GM23338 (cell line): ENCODE measurements around the gene ZNF775. TPM values are rescaled to one million over a fixed set of nuclear protein-coding genes. Genes with fewer than 3 reads are reported as not detected.
A peak's percentile ranks its signal among the peaks of the same experiment; 100 is the strongest.

Source experiments
- ATAC-seq: fragments of 200-7000 bp; cut with Tn5 transposase; 3 replicates; pipeline ENCODE4 v1.9.1; 2020
- DNase-seq: peaks from one replicate; pipeline ENCODE4 v3.0.0-alpha.2; 2015; ENCODE audit warnings: low spot score
- H2AFZ ChIP-seq: fragments of 200-600 bp; sonication (generic); 2 replicates; pipeline ENCODE4 v1.8.0; 2016; ENCODE audit warnings: antibody characterized with exemption, mild to moderate bottlenecking, moderate library complexity
- H3F3A ChIP-seq: fragments of 200-600 bp; sonication (generic); replicated peaks from 2 replicates; pipeline ENCODE4 v1.8.0; 2017; ENCODE audit warnings: antibody characterized with exemption, mixed run types, low read depth
- H3K27ac ChIP-seq: fragments of 200-600 bp; sonication (generic); 2 replicates; pipeline ENCODE4 v1.6.1; 2016; ENCODE audit warnings: low read depth
- H3K27me3 ChIP-seq: fragments of 200-600 bp; sonication (generic); 2 replicates; pipeline ENCODE4 v1.8.0; 2016; ENCODE audit warnings: mild to moderate bottlenecking, mixed run types, moderate library complexity; ENCODE audit not compliant: insufficient read depth
- H3K36me3 ChIP-seq: fragments of 200-600 bp; sonication (generic); 2 replicates; pipeline ENCODE4 v1.8.0; 2016; ENCODE audit warnings: mild to moderate bottlenecking; ENCODE audit not compliant: insufficient read depth
- H3K4me1 ChIP-seq: fragments of 200-600 bp; sonication (generic); 2 replicates; pipeline ENCODE4 v1.8.0; 2016; ENCODE audit warnings: mild to moderate bottlenecking, moderate library complexity; ENCODE audit not compliant: insufficient read depth
- H3K4me2 ChIP-seq: fragments of 200-600 bp; sonication (generic); 2 replicates; pipeline ENCODE4 v1.7.1; 2017; ENCODE audit warnings: mixed run types
- H3K4me3 ChIP-seq: fragments of 200-600 bp; sonication (generic); 2 replicates; pipeline ENCODE4 v1.6.1; 2016; ENCODE audit warnings: mixed run types
- H3K79me2 ChIP-seq: fragments of 200-600 bp; sonication (generic); replicated peaks from 2 replicates; pipeline ENCODE4 v1.8.0; 2017; ENCODE audit warnings: mild to moderate bottlenecking; ENCODE audit not compliant: insufficient read depth
- H3K9me2 ChIP-seq: fragments of 200-600 bp; sonication (generic); 2 replicates; pipeline ENCODE4 v1.8.0; 2017; ENCODE audit not compliant: insufficient read depth
- H4K20me1 ChIP-seq: fragments of 200-600 bp; sonication (generic); replicated peaks from 2 replicates; pipeline ENCODE4 v1.8.0; 2017; ENCODE audit warnings: mild to moderate bottlenecking; ENCODE audit not compliant: insufficient read depth
- H3K27ac Mint-ChIP-seq: 2 replicates; pipeline ENCODE4 v1.8.0; 2020; ENCODE audit warnings: inconsistent platforms, mild to moderate bottlenecking, moderate library complexity, mixed read lengths
- H3K27me3 Mint-ChIP-seq: 3 replicates; pipeline ENCODE4 v1.8.0; 2022; ENCODE audit warnings: low read depth, mild to moderate bottlenecking, moderate library complexity, mixed read lengths, inconsistent platforms; ENCODE audit not compliant: insufficient read depth, poor library complexity
- H3K36me3 Mint-ChIP-seq: 3 replicates; pipeline ENCODE4 v1.8.0; 2021; ENCODE audit warnings: low read depth, mild to moderate bottlenecking, inconsistent platforms, moderate library complexity, mixed read lengths
- H3K4me1 Mint-ChIP-seq: 3 replicates; pipeline ENCODE4 v1.8.0; 2020; ENCODE audit warnings: mild to moderate bottlenecking, inconsistent platforms, mixed read lengths
- H3K4me3 Mint-ChIP-seq: 3 replicates; pipeline ENCODE4 v1.8.0; 2021; ENCODE audit warnings: moderate library complexity, mild to moderate bottlenecking, inconsistent platforms, mixed read lengths
- H3K9me3 Mint-ChIP-seq: 3 replicates; pipeline ENCODE4 v1.8.0; 2020; ENCODE audit warnings: moderate library complexity, mild to moderate bottlenecking, inconsistent platforms, mixed read lengths
- CREB1 ChIP-seq: fragments of 250-450 bp; sonication (Bioruptor Pico); IDR thresholded peaks from 2 replicates; pipeline ENCODE4 v1.5.0; 2020; ENCODE audit warnings: low read depth, mild to moderate bottlenecking, moderate library complexity
- EZH2 ChIP-seq: fragments of 200-600 bp; sonication (generic); IDR thresholded peaks from one replicate; pipeline ENCODE4 v1.8.0; 2017; ENCODE audit warnings: antibody characterized with exemption, mild to moderate bottlenecking, low read depth; ENCODE audit not compliant: unreplicated experiment
- EZH2phosphoT487 ChIP-seq: fragments of 200-600 bp; sonication (generic); IDR thresholded peaks from one replicate; pipeline ENCODE4 v1.8.1; 2018; ENCODE audit warnings: antibody characterized with exemption; ENCODE audit not compliant: unreplicated experiment
- JUNB ChIP-seq: IDR thresholded peaks from one replicate; pipeline ENCODE4 v1.6.1; 2016; ENCODE audit warnings: antibody characterized with exemption; ENCODE audit not compliant: unreplicated experiment
- NANOG ChIP-seq: IDR thresholded peaks from 2 replicates; pipeline ENCODE4 v1.6.1; 2016; ENCODE audit warnings: antibody characterized with exemption, borderline replicate concordance
- POLR2AphosphoS5 ChIP-seq: IDR thresholded peaks from 2 replicates; pipeline ENCODE4 v1.6.1; 2016; ENCODE audit warnings: antibody characterized with exemption, low read depth
- STAT1 ChIP-seq: IDR thresholded peaks from one replicate; pipeline ENCODE4 v1.6.1; 2016; ENCODE audit warnings: antibody characterized with exemption; ENCODE audit not compliant: unreplicated experiment
- ZNF114 ChIP-seq: fragments of 250-450 bp; sonication (Bioruptor Pico); IDR thresholded peaks from 2 replicates; pipeline ENCODE4 v1.5.0; 2020; ENCODE audit warnings: mild to moderate bottlenecking, moderate library complexity
- ZNF331 ChIP-seq: fragments of 250-450 bp; sonication (Bioruptor Pico); IDR thresholded peaks from 2 replicates; pipeline ENCODE4 v1.5.0; 2020; ENCODE audit warnings: low read depth, mild to moderate bottlenecking, moderate library complexity
- polyA plus RNA-seq: library from polyadenylated mRNA; unstranded; fragments of >200 nt; fragmentation: Nextera tagmentation; extraction: Ambion mirVana; gene quantifications from 2 replicates; pipeline ENCODE4 v1.2.1, GENCODE V29; 2016
- total RNA-seq: library from RNA; depleted of rRNA; stranded (reverse); fragments of >200 nt; shearing (Covaris generic); gene quantifications from 2 replicates; pipeline ENCODE4 v1.2.3, GENCODE V29; 2014
- TF ChIP-seq, protein P1 (sequence below): IDR thresholded peaks from 2 replicates; pipeline ENCODE4 v1.6.1; 2016; ENCODE audit warnings: antibody characterized with exemption
- TF ChIP-seq, protein P2 (sequence below): IDR thresholded peaks from one replicate; pipeline ENCODE4 v1.6.1; 2018; ENCODE audit warnings: antibody characterized with exemption; ENCODE audit not compliant: unreplicated experiment
- TF ChIP-seq, protein P3 (sequence below), 2 experiments: fragments of 200-600 bp in 1 of 2; sonication (generic) in 1 of 2; conservative IDR thresholded peaks; 2 replicates each; pipeline versions ENCODE4 v1.5.1 to v1.6.1; 2016 to 2017; ENCODE audit warnings: antibody characterized with exemption in 2 of 2, low read depth in 2 of 2, mild to moderate bottlenecking in 2 of 2, moderate library complexity in 1 of 2

The ZNF775 gene
- total and polyA plus RNA-seq, 2 experiments from 2014 or later, result 4.5 to 38.2 TPM

DNA sequence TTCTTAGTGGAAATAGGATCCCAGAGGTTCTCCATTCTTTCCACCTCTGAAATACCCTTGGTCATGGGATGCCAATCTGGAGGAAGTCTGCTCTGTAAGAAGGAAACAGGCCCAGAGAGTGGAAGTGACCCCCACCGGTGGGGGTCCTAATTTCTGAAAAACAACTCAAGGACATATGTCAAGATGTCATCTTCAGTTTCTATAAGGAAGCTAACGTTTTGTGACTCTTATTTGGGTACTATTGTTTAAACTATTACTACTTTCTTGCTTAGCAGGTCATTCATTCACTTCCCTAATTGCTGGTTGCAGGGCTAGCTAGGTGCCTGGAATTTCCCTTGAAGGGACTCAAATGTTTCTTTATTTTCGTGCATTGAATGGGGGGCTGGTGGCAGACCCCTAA, 1.9 kb upstream of the ZNF775 start:
- no peak for TF ChIP-seq EZH2phosphoT487
- TF ChIP-seq, protein P1, sequence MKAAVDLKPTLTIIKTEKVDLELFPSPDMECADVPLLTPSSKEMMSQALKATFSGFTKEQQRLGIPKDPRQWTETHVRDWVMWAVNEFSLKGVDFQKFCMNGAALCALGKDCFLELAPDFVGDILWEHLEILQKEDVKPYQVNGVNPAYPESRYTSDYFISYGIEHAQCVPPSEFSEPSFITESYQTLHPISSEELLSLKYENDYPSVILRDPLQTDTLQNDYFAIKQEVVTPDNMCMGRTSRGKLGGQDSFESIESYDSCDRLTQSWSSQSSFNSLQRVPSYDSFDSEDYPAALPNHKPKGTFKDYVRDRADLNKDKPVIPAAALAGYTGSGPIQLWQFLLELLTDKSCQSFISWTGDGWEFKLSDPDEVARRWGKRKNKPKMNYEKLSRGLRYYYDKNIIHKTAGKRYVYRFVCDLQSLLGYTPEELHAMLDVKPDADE, result no peak
- Histone ChIP-seq H3K4me1 (peaks cover 54% of the 10 kb centered on the region), H3K27ac (peak overlapping the region; percentile 97; the same call in 1 of the 2 replicates), H3K79me2 (peaks cover 41% of the 10 kb centered on the region), H3K9me2 (no peaks in the 10 kb centered on the region), H3K4me3 (no peak overlapping the region), H3K4me2 (peak overlapping the region; percentile 98), H2AFZ (no peak overlapping the region), H3F3A (peaks cover 44% of the 10 kb centered on the region), H3K36me3 (no peaks in the 10 kb centered on the region), H3K27me3 (no peaks in the 10 kb centered on the region), H4K20me1 (no peaks in the 10 kb centered on the region; the same call in none of the 2 replicates)
- DNase-seq (no peak), ATAC-seq (no peak)
- Mint-ChIP-seq H3K4me3 (no peak overlapping the region), H3K9me3 (no peaks in the 10 kb centered on the region), H3K4me1 (peaks cover 78% of the 10 kb centered on the region), H3K27me3 (peaks cover 24% of the 10 kb centered on the region), H3K27ac (peak overlapping the region; percentile 94; the same call in 1 of the 2 replicates), H3K36me3 (peaks cover 35% of the 10 kb centered on the region)

DNA sequence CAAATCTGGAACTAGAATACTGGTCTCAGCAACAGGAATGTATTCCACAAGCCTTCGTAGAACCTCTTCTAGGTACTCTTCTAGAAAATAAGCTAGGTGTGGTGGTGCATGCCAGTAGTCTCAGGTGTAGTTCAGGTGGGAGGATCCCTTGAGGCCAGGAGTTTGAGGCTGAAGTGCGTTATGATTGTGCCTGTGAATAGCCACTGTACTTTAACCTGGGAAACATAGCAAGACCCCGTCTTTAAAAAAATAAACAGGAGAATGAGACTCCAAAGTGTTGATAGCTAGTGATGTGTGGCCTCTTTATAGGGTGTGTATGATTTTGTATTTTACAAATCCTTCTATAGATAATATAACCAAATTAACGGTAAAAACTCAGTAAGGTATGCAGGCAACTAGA, 1.5 kb upstream of the ZNF775 start:
- H3K27ac Mint-ChIP-seq, result peak overlapping the region; percentile 94; the same call in 1 of the 2 replicates
- H4K20me1 ChIP-seq, result no peaks in the 10 kb centered on the region; the same call in none of the 2 replicates
- DNase-seq (no peak), ATAC-seq (no peak)
- H3K36me3 ChIP-seq, result no peaks in the 10 kb centered on the region
- H3K4me3 Mint-ChIP-seq, result peak overlapping the region; percentile 72
- H3K4me1 ChIP-seq, result peaks cover 58% of the 10 kb centered on the region
- no peaks in the 10 kb centered on the region for H3K9me3 Mint-ChIP-seq
- peaks cover 32% of the 10 kb centered on the region for H3K36me3 Mint-ChIP-seq
- peaks cover 44% of the 10 kb centered on the region for H3F3A ChIP-seq
- H3K27me3 Mint-ChIP-seq, result peaks cover 25% of the 10 kb centered on the region
- no peak overlapping the region for H2AFZ ChIP-seq
- no peaks in the 10 kb centered on the region for H3K27me3 ChIP-seq
- H3K4me2 ChIP-seq, result peak overlapping the region; percentile 98
- H3K4me3 ChIP-seq, result 0 out of 2 replicates have a peak overlapping the region, but pooled peaks have one; percentile 98
- no peaks in the 10 kb centered on the region for H3K9me2 ChIP-seq
- peak overlapping the region; percentile 97; the same call in 1 of the 2 replicates for H3K27ac ChIP-seq
- peaks cover 80% of the 10 kb centered on the region for H3K4me1 Mint-ChIP-seq
- H3K79me2 ChIP-seq, result peaks cover 45% of the 10 kb centered on the region
- TF ChIP-seq, protein P2, sequence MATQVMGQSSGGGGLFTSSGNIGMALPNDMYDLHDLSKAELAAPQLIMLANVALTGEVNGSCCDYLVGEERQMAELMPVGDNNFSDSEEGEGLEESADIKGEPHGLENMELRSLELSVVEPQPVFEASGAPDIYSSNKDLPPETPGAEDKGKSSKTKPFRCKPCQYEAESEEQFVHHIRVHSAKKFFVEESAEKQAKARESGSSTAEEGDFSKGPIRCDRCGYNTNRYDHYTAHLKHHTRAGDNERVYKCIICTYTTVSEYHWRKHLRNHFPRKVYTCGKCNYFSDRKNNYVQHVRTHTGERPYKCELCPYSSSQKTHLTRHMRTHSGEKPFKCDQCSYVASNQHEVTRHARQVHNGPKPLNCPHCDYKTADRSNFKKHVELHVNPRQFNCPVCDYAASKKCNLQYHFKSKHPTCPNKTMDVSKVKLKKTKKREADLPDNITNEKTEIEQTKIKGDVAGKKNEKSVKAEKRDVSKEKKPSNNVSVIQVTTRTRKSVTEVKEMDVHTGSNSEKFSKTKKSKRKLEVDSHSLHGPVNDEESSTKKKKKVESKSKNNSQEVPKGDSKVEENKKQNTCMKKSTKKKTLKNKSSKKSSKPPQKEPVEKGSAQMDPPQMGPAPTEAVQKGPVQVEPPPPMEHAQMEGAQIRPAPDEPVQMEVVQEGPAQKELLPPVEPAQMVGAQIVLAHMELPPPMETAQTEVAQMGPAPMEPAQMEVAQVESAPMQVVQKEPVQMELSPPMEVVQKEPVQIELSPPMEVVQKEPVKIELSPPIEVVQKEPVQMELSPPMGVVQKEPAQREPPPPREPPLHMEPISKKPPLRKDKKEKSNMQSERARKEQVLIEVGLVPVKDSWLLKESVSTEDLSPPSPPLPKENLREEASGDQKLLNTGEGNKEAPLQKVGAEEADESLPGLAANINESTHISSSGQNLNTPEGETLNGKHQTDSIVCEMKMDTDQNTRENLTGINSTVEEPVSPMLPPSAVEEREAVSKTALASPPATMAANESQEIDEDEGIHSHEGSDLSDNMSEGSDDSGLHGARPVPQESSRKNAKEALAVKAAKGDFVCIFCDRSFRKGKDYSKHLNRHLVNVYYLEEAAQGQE, result no peak
- no peak for TF ChIP-seq EZH2
- TF ChIP-seq STAT1, result no peak
- no peak for TF ChIP-seq JUNB
- TF ChIP-seq ZNF114, result no peak
- TF ChIP-seq EZH2phosphoT487, result no peak
- no peak for TF ChIP-seq POLR2AphosphoS5
- no peak for TF ChIP-seq CREB1 (CRISPR knock-in tag)
- TF ChIP-seq, protein P3, sequence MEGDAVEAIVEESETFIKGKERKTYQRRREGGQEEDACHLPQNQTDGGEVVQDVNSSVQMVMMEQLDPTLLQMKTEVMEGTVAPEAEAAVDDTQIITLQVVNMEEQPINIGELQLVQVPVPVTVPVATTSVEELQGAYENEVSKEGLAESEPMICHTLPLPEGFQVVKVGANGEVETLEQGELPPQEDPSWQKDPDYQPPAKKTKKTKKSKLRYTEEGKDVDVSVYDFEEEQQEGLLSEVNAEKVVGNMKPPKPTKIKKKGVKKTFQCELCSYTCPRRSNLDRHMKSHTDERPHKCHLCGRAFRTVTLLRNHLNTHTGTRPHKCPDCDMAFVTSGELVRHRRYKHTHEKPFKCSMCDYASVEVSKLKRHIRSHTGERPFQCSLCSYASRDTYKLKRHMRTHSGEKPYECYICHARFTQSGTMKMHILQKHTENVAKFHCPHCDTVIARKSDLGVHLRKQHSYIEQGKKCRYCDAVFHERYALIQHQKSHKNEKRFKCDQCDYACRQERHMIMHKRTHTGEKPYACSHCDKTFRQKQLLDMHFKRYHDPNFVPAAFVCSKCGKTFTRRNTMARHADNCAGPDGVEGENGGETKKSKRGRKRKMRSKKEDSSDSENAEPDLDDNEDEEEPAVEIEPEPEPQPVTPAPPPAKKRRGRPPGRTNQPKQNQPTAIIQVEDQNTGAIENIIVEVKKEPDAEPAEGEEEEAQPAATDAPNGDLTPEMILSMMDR (conservative IDR thresholded peaks at IDR 0.05; ENCODE audit: low read depth in 2 of 2), result no peak
- no peak for TF ChIP-seq ZNF331 (CRISPR knock-in tag)
- TF ChIP-seq NANOG, result no peak
- TF ChIP-seq, protein P1, result no peak
